ENCODE results near the gene HTR6.

- no peak for TF ChIP-seq POLR2A (IDR thresholded peaks at IDR 0.05)
- TF ChIP-seq CTCF (IDR thresholded peaks at IDR 0.05) = no peak
Observed at GRCh38 chr1:19679691-19680090, 15.0 kb downstream of the HTR6 start.

Data from uterus (tissue), 2 donors.